Measurements from ENCODE around the gene RPS8.
A peak's percentile ranks its signal among the peaks of the same experiment; 100 is the strongest.
"Not testable (repeated sequence)": the region's sequence is repeated elsewhere in the genome, so short reads cannot be mapped to it uniquely, and the experiment has no call there.

Gene RPS8

GRCh38 chr1:44788120-44788860 is 12.9 kb downstream of the RPS8 start, which contains the start of gene BEST4:
Gene BEST4, minus strand, starts transcription at chr1:44788170. Its CDS starts 465 bp downstream, at chr1:44787705.
- DNase-seq (ENCODE audit: low spot score), result no peak
- TF ChIP-seq CTCF (IDR thresholded peaks at IDR 0.05; ENCODE audit: extremely low read depth, missing control alignments), result no peak

GRCh38 chr1:44790968-44791801 is 15.8 kb downstream of the RPS8 start:
- no peak for DNase-seq (ENCODE audit: low spot score)
- TF ChIP-seq CTCF (IDR thresholded peaks at IDR 0.05; ENCODE audit: extremely low read depth, missing control alignments), result no peak

- TF ChIP-seq CTCF (IDR thresholded peaks at IDR 0.05; ENCODE audit: extremely low read depth, missing control alignments), result no peak
- DNase-seq (ENCODE audit: low spot score), result no peak
These were observed 17.6 kb downstream of the RPS8 start for GRCh38 chr1:44792736-44793502.

- not testable (repeated sequence) for DNase-seq (ENCODE audit: low spot score)
These were observed 22.5 kb downstream of the RPS8 start for GRCh38 chr1:44797886-44798285.

GRCh38 chr1:44798481-44799365 is 23.4 kb downstream of the RPS8 start:
- DNase-seq (ENCODE audit: low spot score), result no peak
- TF ChIP-seq CTCF (IDR thresholded peaks at IDR 0.05; ENCODE audit: extremely low read depth, missing control alignments), result no peak

GRCh38 chr1:44799770-44800584 is 24.6 kb downstream of the RPS8 start, which contains the start of gene PLK3:
Gene PLK3, plus strand, starts transcription at chr1:44800377. Its CDS starts 87 bp downstream, at chr1:44800464.
- peak; percentile 86 for TF ChIP-seq CTCF (IDR thresholded peaks at IDR 0.05; ENCODE audit: extremely low read depth, missing control alignments)
- peak; percentile 99 for DNase-seq (ENCODE audit: low spot score)

All from GM20000 (cell line).